ENCODE measurements around the gene WDTC1.
"Not testable (repeated sequence)": the region's sequence is repeated elsewhere in the genome, so short reads cannot be mapped to it uniquely, and the experiment has no call there.

Gene WDTC1, protein sequence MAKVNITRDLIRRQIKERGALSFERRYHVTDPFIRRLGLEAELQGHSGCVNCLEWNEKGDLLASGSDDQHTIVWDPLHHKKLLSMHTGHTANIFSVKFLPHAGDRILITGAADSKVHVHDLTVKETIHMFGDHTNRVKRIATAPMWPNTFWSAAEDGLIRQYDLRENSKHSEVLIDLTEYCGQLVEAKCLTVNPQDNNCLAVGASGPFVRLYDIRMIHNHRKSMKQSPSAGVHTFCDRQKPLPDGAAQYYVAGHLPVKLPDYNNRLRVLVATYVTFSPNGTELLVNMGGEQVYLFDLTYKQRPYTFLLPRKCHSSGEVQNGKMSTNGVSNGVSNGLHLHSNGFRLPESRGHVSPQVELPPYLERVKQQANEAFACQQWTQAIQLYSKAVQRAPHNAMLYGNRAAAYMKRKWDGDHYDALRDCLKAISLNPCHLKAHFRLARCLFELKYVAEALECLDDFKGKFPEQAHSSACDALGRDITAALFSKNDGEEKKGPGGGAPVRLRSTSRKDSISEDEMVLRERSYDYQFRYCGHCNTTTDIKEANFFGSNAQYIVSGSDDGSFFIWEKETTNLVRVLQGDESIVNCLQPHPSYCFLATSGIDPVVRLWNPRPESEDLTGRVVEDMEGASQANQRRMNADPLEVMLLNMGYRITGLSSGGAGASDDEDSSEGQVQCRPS

GRCh38 chr1:27234049-27234882 is at the start of gene WDTC1:
Gene WDTC1, plus strand, starts transcription at chr1:27234632. Its CDS starts 26,423 bp downstream, at chr1:27261055.
- no peaks in the 10 kb centered on the region for H3K36me3 ChIP-seq (ENCODE audit: control insufficient read depth in 1 of 2, insufficient read depth in 2 of 2, low read length in 2 of 2)
- H3K4me3 ChIP-seq (ENCODE audit: low read depth in 1 of 2, low read length in 2 of 2), result peak within 1 kb of the TSS; percentile 81 to 83
- H3K9me3 ChIP-seq (ENCODE audit: control insufficient read depth in 1 of 2, low read length in 2 of 2), result no peaks in the 10 kb centered on the region
- peak within 1 kb of the TSS; percentile 17 for H3K27ac ChIP-seq (ENCODE audit: low read length)
- H3K27me3 ChIP-seq (ENCODE audit: low read depth, low read length), result no peaks in the 10 kb centered on the region
- H3K4me1 ChIP-seq (ENCODE audit: control insufficient read depth in 1 of 2, insufficient read depth in 2 of 2, low read length in 2 of 2), result peaks cover 8 to 18% of the 10 kb centered on the region in 2 donors

- H3K27me3 ChIP-seq (ENCODE audit: low read depth, low read length), result not testable (repeated sequence)
Observed at GRCh38 chr1:27184665-27185064, 49.8 kb upstream of the WDTC1 start.

DNA sequence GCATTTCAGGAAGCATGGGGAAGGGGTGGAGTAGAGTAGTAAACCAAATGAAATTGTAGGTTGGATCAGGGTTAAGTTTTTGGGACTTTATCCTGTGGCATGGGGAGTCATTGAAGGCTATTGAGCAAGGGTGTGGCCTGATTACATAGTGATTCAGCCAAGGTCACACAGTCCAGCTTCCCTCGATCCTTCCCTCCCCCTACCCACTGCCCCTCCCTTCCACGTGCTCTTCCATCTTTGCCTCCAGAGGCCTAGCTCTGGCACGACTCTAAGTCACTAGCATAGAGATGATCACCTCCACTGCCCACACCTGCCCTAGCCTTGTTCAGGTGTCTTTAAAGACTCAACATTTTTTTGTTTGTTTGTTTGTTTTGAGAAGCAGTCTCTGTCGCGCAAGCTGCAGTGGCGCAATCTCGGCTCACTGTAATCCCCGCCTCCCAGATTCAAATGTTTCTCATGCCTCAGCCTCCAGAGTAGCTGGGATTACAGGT is 42.3 kb upstream of the WDTC1 start:
- Histone ChIP-seq H3K4me3 (ENCODE audit: low read depth in 1 of 2, low read length in 2 of 2) (no peak overlapping the region), H3K27ac (ENCODE audit: low read length) (peak overlapping the region; percentile 71), H3K9me3 (ENCODE audit: control insufficient read depth in 1 of 2, low read length in 2 of 2) (no peaks in the 10 kb centered on the region), H3K27me3 (ENCODE audit: low read depth, low read length) (no peaks in the 10 kb centered on the region), H3K36me3 (ENCODE audit: control insufficient read depth in 1 of 2, insufficient read depth in 2 of 2, low read length in 2 of 2) (no peaks in the 10 kb centered on the region), H3K4me1 (ENCODE audit: control insufficient read depth in 1 of 2, insufficient read depth in 2 of 2, low read length in 2 of 2) (no peaks in the 10 kb centered on the region)

More at GRCh38 chr1:27184665-27185064, 49.8 kb upstream of the WDTC1 start:
- H3K9me3 ChIP-seq (ENCODE audit: control insufficient read depth in 1 of 2, low read length in 2 of 2); H3K36me3 ChIP-seq (ENCODE audit: control insufficient read depth in 1 of 2, insufficient read depth in 2 of 2, low read length in 2 of 2); H3K4me3 ChIP-seq (ENCODE audit: low read depth in 1 of 2, low read length in 2 of 2); H3K27ac ChIP-seq (ENCODE audit: low read length); H3K4me1 ChIP-seq (ENCODE audit: control insufficient read depth in 1 of 2, insufficient read depth in 2 of 2, low read length in 2 of 2): not testable (repeated sequence)

GRCh38 chr1:27193194-27193593 is 41.2 kb upstream of the WDTC1 start:
- no peaks in the 10 kb centered on the region for H3K9me3 ChIP-seq (ENCODE audit: control insufficient read depth in 1 of 2, low read length in 2 of 2)
- no peaks in the 10 kb centered on the region for H3K36me3 ChIP-seq (ENCODE audit: control insufficient read depth in 1 of 2, insufficient read depth in 2 of 2, low read length in 2 of 2)
- H3K27me3 ChIP-seq (ENCODE audit: low read depth, low read length), result no peaks in the 10 kb centered on the region
- no peak overlapping the region for H3K4me3 ChIP-seq (ENCODE audit: low read depth in 1 of 2, low read length in 2 of 2)
- H3K4me1 ChIP-seq (ENCODE audit: control insufficient read depth in 1 of 2, insufficient read depth in 2 of 2, low read length in 2 of 2), result peaks cover 0 to 5% of the 10 kb centered on the region in 2 donors
- H3K27ac ChIP-seq (ENCODE audit: low read length), result peak overlapping the region; percentile 71

- H3K4me3 ChIP-seq (ENCODE audit: low read depth in 1 of 2, low read length in 2 of 2), result no peak overlapping the region
- no peaks in the 10 kb centered on the region for H3K9me3 ChIP-seq (ENCODE audit: control insufficient read depth in 1 of 2, low read length in 2 of 2)
- no peaks in the 10 kb centered on the region for H3K36me3 ChIP-seq (ENCODE audit: control insufficient read depth in 1 of 2, insufficient read depth in 2 of 2, low read length in 2 of 2)
- H3K27me3 ChIP-seq (ENCODE audit: low read depth, low read length), result no peaks in the 10 kb centered on the region
- peaks cover 0 to 6% of the 10 kb centered on the region in 2 donors for H3K4me1 ChIP-seq (ENCODE audit: control insufficient read depth in 1 of 2, insufficient read depth in 2 of 2, low read length in 2 of 2)
- H3K27ac ChIP-seq (ENCODE audit: low read length), result no peak overlapping the region
Observed at GRCh38 chr1:27201295-27201694, 33.1 kb upstream of the WDTC1 start.

DNA sequence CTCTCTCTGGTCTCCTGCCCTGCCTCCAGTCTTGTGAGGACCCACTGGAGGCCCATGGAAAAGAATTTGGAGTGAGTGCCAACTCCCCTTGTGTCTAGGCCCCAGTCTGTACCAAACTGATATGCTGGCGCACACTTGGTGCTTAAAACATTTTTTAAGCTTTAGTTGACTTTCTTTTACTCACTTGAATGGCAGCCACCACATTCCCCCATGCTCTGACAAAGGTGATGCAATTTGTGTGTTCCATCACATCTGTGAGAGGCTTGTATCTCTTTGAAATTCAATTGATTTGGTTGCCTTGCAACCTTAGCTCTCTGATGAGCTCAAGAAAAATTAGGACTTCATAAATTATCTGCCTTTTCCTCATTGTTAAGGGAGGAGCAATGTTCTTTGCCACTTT is 30.5 kb upstream of the WDTC1 start:
- Histone ChIP-seq H3K27me3 (ENCODE audit: low read depth, low read length) (no peaks in the 10 kb centered on the region), H3K36me3 (ENCODE audit: control insufficient read depth in 1 of 2, insufficient read depth in 2 of 2, low read length in 2 of 2) (no peaks in the 10 kb centered on the region), H3K4me3 (ENCODE audit: low read depth in 1 of 2, low read length in 2 of 2) (no peak overlapping the region), H3K4me1 (ENCODE audit: control insufficient read depth in 1 of 2, insufficient read depth in 2 of 2, low read length in 2 of 2) (no peaks in the 10 kb centered on the region), H3K9me3 (ENCODE audit: control insufficient read depth in 1 of 2, low read length in 2 of 2) (no peaks in the 10 kb centered on the region), H3K27ac (ENCODE audit: low read length) (no peak overlapping the region)

DNA sequence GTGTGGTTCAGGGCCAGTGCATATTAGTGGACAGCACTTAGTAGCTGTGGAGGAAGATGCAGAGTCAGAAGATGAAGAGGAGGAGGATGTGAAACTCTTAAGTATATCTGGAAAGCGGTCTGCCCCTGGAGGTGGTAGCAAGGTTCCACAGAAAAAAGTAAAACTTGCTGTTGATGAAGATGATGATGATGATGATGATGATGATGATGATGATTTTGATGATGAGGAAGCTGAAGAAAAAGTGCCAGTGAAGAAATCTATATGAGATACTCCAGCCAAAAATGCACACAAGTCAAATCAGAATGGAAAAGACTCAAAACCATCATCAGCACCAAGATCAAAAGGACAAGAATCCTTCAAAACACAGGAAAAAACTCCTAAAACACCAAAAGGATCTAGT is 27.2 kb upstream of the WDTC1 start:
- H3K27me3 ChIP-seq (ENCODE audit: low read depth, low read length); H3K36me3 ChIP-seq (ENCODE audit: control insufficient read depth in 1 of 2, insufficient read depth in 2 of 2, low read length in 2 of 2); H3K4me3 ChIP-seq (ENCODE audit: low read depth in 1 of 2, low read length in 2 of 2); H3K9me3 ChIP-seq (ENCODE audit: control insufficient read depth in 1 of 2, low read length in 2 of 2); H3K4me1 ChIP-seq (ENCODE audit: control insufficient read depth in 1 of 2, insufficient read depth in 2 of 2, low read length in 2 of 2); H3K27ac ChIP-seq (ENCODE audit: low read length): not testable (repeated sequence)

GRCh38 chr1:27208143-27208850 is 26.1 kb upstream of the WDTC1 start:
- H3K4me1 ChIP-seq (ENCODE audit: control insufficient read depth in 1 of 2, insufficient read depth in 2 of 2, low read length in 2 of 2), result not testable (repeated sequence)

GRCh38 chr1:27216466-27216865 is 18.0 kb upstream of the WDTC1 start:
- H3K27me3 ChIP-seq (ENCODE audit: low read depth, low read length), result no peaks in the 10 kb centered on the region
- H3K9me3 ChIP-seq (ENCODE audit: control insufficient read depth in 1 of 2, low read length in 2 of 2), result no peaks in the 10 kb centered on the region
- no peaks in the 10 kb centered on the region for H3K36me3 ChIP-seq (ENCODE audit: control insufficient read depth in 1 of 2, insufficient read depth in 2 of 2, low read length in 2 of 2)
- H3K4me1 ChIP-seq (ENCODE audit: control insufficient read depth in 1 of 2, insufficient read depth in 2 of 2, low read length in 2 of 2), result no peaks in the 10 kb centered on the region
- no peak overlapping the region for H3K4me3 ChIP-seq (ENCODE audit: low read depth in 1 of 2, low read length in 2 of 2)
- H3K27ac ChIP-seq (ENCODE audit: low read length), result no peak overlapping the region

More at GRCh38 chr1:27208143-27208850, 26.1 kb upstream of the WDTC1 start:
- H3K36me3 ChIP-seq (ENCODE audit: control insufficient read depth in 1 of 2, insufficient read depth in 2 of 2, low read length in 2 of 2); H3K4me3 ChIP-seq (ENCODE audit: low read depth in 1 of 2, low read length in 2 of 2); H3K27me3 ChIP-seq (ENCODE audit: low read depth, low read length); H3K9me3 ChIP-seq (ENCODE audit: control insufficient read depth in 1 of 2, low read length in 2 of 2); H3K27ac ChIP-seq (ENCODE audit: low read length): not testable (repeated sequence)

GRCh38 chr1:27217401-27217800 is 17.0 kb upstream of the WDTC1 start:
- Histone ChIP-seq H3K4me3 (ENCODE audit: low read depth in 1 of 2, low read length in 2 of 2) (no peak overlapping the region), H3K27me3 (ENCODE audit: low read depth, low read length) (no peaks in the 10 kb centered on the region), H3K9me3 (ENCODE audit: control insufficient read depth in 1 of 2, low read length in 2 of 2) (no peaks in the 10 kb centered on the region), H3K27ac (ENCODE audit: low read length) (no peak overlapping the region), H3K36me3 (ENCODE audit: control insufficient read depth in 1 of 2, insufficient read depth in 2 of 2, low read length in 2 of 2) (no peaks in the 10 kb centered on the region), H3K4me1 (ENCODE audit: control insufficient read depth in 1 of 2, insufficient read depth in 2 of 2, low read length in 2 of 2) (no peaks in the 10 kb centered on the region)
